ENCODE results near the gene DOLK. TPM values are rescaled to one million over a fixed set of nuclear protein-coding genes. Genes with fewer than 3 reads are reported as not detected.

Gene DOLK
- total RNA-seq, 1 experiment from 2014 or later: 20.1 TPM

- no peak overlapping the region for H3K4ac ChIP-seq (ENCODE audit: low read depth, low read length)
- H2BK5ac ChIP-seq (ENCODE audit: insufficient read length, low read length): no peak overlapping the region
- no peak overlapping the region for H3K14ac ChIP-seq (ENCODE audit: insufficient read depth, low read length)
- H3K79me2 ChIP-seq (ENCODE audit: insufficient read depth, low read length): no peaks in the 10 kb centered on the region
- no peaks in the 10 kb centered on the region for H3K23me2 ChIP-seq (ENCODE audit: insufficient read length, low read depth, low read length, poor library complexity, severe bottlenecking)
- H3K23ac ChIP-seq (ENCODE audit: insufficient read length, low read depth, low read length): no peak overlapping the region
- no peak overlapping the region for H3K18ac ChIP-seq (ENCODE audit: insufficient read length, low read depth, low read length)
- H3K9ac ChIP-seq (ENCODE audit: extremely low read depth, insufficient read length, low read length): no peak overlapping the region
- Mint-ChIP-seq H3K4me1 (no peaks in the 10 kb centered on the region), H3K27me3 (ENCODE audit: low read depth) (no peaks in the 10 kb centered on the region), H3K27ac (no peak overlapping the region), H3K9me3 (no peaks in the 10 kb centered on the region), H3K4me3 (no peak overlapping the region), H3K36me3 (ENCODE audit: insufficient read depth in 1 of 3, low read depth in 3 of 3) (peaks cover 32 to 79% (median 71%) of the 10 kb centered on the region in 3 experiments; a peak in 6 of 7 replicates)
- H3K27me3 ChIP-seq (ENCODE audit: insufficient read depth, low read length): no peaks in the 10 kb centered on the region
- no peak overlapping the region for H3K56ac ChIP-seq (ENCODE audit: insufficient read length, low read depth, low read length)
- H2BK12ac ChIP-seq (ENCODE audit: insufficient read length, low read depth, low read length): no peak overlapping the region
- no peaks in the 10 kb centered on the region for H3K79me1 ChIP-seq (ENCODE audit: insufficient read depth, low read depth, low read length, poor library complexity, severe bottlenecking)
- no peak overlapping the region for H2AK5ac ChIP-seq (ENCODE audit: insufficient read length, low read length)
- no peak overlapping the region for H2BK20ac ChIP-seq (ENCODE audit: low read depth, low read length, poor library complexity, severe bottlenecking)
- no peak overlapping the region for H2AFZ ChIP-seq (ENCODE audit: low read length)
- H3K4me1 ChIP-seq (ENCODE audit: insufficient read depth, low read length): no peaks in the 10 kb centered on the region
- no peak for DNase-seq
- H3K4me2 ChIP-seq (ENCODE audit: insufficient read depth, insufficient read length, low read length): no peak overlapping the region
- no peak overlapping the region for H3K27ac ChIP-seq (ENCODE audit: insufficient read length, low read depth, low read length)
- no CpG with 5 or more reads among the region's 5 CpGs for WGBS (ENCODE audit: extremely low coverage, insufficient read length, low lambda C conversion rate)
- no peak overlapping the region for H4K8ac ChIP-seq (replicated peaks; ENCODE audit: insufficient read length, low read depth, low read length)
- H4K20me1 ChIP-seq (ENCODE audit: control insufficient read depth, insufficient read depth, insufficient read length): no peaks in the 10 kb centered on the region
- no peaks in the 10 kb centered on the region for H3K9me3 ChIP-seq (ENCODE audit: control insufficient read depth, low read depth, low read length)
- H4K91ac ChIP-seq (ENCODE audit: insufficient read length, low read depth, low read length): no peak overlapping the region
- no peak overlapping the region for H4K5ac ChIP-seq (ENCODE audit: insufficient read length, low read depth, low read length)
- TF ChIP-seq CTCF (conservative IDR thresholded peaks at IDR 0.05): no peak
- H2BK15ac ChIP-seq (ENCODE audit: low read depth, low read length): no peak overlapping the region
- H3T11ph ChIP-seq (ENCODE audit: low read length): no peak overlapping the region
- H2BK120ac ChIP-seq (ENCODE audit: low read depth, low read length, poor library complexity, severe bottlenecking): no peak overlapping the region
Measured at GRCh38 chr9:128986671-128987070, 39.3 kb upstream of the DOLK start.
